ENCODE measurements around the gene COQ7.

GRCh38 chr16:19086322-19087199 lies 19.1 kb downstream of the COQ7 start:
- TF ChIP-seq CTCF (IDR thresholded peaks at IDR 0.05) = peak; percentile 98 to 99 (median 99)
- no peak for TF ChIP-seq POLR2A (IDR thresholded peaks at IDR 0.05)

Measured in prostate gland (tissue), 2 donors.